COLO829 (cell line): ENCODE measurements around the gene FAM187B.

Experiments used
- DNase-seq: peaks from one replicate; pipeline ENCODE4 v3.0.0; 2012; ENCODE audit warnings: low spot score

Gene FAM187B

DNA sequence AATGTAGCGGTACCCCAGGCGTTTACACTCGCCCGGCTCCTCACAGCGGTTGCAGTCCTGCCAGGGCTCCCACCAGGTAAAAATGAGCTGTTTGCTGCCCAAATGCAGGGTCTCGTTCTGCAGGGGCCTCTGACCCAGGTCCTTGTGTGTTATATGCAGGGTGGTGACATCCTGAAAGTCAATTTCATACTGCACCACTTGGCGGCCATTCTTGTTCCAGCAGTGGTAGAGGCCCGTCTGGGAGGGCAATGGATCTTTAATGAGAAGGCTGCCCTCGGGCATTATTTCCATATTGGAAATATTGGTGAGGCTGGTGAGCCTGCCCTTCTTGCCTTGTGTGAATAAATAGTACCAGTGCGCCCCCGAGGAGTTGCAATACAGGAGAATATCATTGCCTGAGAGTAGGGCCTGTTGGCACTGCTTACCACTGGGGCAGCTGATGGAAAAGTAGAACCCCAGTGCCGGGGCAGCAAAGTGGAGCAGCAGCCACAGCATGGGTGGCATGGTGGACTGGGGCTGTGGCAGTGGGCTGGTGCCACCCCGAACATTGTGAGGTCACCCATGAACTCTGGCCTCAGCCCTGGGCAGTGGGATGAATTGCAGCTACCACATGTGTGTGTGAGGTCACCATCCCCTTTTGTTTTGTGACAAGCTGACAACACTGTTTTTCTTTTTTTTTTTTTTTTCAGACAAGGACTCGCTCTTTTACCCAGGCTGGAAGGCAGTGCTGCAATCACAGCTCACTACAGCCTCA is at the start of gene FAM187B:
FAM187B (minus strand) TSS at position 563 of the 754 bp plus-strand sequence; CDS start at position 504, 59 bp downstream.
- no peak for DNase-seq

DNA sequence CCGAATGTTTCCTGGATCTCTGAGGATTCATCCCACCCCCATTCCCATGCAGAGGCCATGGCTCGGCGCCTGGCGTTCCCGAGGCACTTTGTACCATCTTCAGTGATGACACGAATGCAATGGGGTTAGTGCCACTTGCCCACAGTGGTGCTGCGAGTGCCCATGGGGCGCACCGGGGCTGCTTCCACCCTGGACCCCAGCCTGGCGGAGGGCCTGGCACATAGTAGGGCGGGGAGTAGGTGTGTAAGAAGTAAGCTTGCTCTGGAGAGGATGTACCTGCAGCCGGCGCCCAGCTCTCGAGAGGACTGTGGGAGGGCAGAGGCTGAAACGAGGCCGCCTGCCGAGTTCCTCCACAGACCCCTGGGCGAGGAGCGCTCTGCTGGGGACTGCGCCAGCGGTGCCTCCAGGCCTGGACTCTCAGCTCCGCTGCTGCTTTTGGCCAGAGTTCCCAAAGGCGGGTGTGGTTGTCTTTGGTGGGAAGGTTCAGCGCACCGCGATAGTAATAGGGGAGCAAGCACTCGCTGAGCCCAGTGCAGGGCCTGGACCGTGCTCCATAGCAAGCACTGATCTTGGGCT is 48.3 kb upstream of the FAM187B start:
- no peak for DNase-seq

DNA sequence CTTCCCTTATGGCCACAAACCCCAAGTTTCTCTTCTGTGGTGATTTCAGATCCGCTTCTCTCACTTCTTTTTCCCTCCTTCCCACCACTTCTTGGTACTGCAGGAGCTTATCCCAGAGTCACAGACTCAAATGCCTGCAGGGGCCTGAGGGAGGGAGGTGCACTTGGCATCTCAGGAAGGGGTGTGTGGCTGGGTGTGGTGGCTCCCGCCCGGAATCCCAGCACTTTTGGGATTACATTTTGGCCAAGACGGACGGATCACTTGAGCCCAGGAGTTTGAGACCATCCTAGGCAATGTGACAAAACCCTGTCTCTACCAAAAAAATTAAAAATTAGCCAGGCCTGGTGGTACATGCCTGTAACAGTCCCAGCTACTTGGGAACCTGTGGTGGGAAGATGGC is 45.8 kb upstream of the FAM187B start:
- no peak for DNase-seq

DNA sequence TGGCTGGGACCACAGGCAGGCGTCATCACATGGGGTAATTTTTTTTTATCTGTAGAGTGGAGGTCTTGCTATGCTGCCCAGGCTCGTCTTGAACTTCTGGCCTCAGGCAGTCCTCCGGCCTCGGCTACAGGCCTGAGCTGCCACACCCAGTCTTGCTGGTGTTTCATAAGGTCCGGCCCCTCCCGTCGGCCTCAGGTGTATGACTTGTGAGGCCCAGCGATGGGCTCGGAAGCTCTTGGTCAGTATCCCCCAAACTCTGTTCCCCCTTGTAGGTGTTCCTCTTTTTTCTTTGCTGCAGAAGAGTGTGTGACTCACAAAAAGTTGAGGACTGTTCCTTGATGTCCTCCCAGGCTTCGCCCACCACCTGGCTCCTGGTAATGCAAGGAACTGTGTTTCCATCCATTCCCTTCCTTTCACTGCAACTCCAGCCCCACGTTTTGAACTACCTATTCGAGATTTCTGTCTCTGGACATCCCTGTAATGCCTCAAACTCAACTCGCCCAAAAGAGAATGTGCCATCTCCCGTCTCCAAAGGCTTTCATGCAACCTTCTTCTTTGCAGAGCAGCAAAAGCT is 45.2 kb upstream of the FAM187B start:
- no peak for DNase-seq

DNA sequence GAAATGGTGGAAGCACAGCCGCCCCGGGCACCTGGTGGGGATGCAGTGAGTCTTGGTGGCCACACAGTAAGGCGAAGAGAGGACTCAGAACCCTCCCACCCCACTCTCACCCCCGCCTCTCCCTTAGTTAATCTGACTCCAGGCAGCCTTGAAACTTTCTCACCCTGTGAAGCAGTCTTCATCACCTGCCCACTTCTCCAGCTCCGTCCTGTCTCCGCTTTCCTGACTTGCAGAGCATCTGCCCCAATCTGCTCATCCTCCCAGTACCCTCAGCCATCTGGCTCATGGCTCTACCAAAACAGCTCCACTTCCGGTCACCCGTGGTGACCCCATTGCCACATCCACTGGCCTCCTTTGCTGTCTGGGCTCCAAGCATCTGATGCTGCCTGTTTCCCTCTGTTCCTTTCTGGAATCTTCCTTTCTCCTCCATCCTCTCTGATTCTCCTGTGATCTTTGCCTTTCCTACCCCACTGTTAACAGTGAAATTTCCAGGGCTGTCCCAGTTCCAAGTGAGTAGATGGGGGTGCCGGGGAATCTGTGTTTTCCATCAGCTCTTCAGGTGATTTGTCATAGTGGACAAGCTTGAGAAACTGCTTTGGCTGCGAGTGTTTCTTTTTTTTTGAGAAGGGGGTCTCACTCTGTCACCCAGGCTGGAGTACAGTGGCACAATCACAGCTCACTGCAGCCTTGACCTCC is 44.6 kb upstream of the FAM187B start:
- no peak for DNase-seq

DNA sequence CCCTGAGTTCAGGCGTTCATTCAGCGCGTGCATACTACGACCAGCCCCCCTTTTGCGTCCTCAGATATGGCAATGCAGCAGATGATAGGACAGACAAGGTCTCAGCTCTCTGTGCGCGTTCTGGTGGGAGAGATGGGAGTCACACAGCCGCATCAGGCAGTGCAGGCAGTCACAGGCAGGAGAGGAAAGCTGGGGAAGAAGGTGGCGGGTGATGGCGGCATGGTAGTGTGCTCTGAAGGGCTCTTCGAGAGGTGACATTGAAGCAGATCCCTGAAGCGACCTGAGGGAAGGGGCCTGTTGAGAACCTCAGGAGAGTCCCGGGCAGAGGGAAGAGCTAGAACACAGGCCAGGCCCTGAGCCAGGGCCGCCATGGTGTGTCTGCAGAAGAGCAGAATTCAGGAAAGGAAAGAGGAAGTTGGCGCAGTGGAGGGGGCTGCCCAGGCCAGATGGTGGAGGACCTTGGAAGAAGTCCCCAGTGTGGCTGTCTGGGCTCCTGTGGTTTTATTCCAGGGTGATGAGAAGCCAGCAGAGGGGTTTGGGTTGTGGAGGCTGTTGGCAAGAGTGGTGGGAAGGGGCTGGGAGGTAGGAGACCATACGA is 43.7 kb upstream of the FAM187B start:
- DNase-seq = no peak

DNA sequence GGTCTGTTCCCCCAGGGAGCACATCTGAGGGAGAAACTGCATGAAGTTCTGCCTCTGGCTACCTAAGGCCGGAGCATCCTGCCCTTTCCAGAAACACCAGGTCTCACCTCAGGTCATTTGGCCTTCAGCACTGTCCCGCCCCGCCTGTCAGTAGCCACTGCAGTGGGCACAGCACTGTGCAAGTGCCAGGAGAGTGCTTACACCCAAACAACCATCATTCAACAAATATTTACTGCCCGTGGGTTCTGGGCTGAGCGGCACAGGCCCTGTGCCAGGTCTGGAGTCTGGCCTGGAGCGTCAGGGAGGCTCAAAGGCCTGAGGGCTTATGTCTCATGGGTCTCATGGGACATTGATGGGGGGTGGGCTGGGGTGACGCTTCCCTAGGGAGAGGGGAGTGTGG is 43.0 kb upstream of the FAM187B start:
- no peak for DNase-seq

DNA sequence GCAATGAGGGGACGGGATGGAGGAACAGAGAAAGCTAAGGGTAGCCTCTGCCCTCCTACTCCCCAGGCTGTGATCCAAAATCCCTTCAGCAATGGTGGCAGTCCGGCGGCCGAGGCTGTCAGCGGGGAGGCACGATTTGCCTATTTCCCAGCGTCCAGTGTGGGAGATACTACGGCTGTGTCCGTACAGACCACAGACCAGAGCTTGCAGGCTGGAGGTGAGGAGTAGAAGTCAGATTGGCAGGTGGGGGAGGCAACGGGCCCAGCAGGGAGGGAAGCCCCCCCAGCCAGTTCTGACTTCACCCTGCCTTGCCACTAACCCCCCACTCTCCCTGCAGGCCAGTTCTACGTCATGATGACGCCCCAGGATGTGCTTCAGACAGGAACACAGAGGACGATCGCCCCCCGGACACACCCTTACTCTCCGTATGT is 41.9 kb upstream of the FAM187B start:
- no peak for DNase-seq

DNA sequence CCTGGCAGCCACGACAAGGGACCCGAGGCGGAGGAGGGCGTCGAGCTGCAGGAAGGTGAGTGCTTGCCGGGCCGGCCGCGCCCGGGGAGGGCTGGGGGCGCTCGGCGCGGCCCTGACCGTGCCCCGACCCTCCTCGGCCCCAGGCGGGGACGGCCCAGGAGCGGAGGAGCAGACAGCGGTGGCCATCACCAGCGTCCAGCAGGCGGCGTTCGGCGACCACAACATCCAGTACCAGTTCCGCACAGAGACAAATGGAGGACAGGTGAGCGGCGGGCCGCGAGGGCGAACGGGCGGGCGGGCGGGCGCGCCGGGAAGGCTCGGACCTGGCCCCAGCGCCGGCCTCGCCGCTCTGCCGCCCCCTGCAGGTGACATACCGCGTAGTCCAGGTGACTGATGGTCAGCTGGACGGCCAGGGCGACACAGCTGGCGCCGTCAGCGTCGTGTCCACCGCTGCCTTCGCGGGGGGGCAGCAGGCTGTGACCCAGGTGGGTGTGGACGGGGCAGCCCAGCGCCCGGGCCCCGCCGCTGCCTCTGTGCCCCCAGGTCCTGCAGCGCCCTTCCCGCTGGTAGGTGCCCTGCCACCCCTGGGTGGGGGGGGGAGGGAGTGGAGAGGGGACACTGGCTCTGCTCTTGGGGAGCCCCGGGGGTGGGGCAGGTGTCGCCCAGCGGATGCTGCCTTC is 41.0 kb upstream of the FAM187B start:
- peak; percentile 54 for DNase-seq

DNA sequence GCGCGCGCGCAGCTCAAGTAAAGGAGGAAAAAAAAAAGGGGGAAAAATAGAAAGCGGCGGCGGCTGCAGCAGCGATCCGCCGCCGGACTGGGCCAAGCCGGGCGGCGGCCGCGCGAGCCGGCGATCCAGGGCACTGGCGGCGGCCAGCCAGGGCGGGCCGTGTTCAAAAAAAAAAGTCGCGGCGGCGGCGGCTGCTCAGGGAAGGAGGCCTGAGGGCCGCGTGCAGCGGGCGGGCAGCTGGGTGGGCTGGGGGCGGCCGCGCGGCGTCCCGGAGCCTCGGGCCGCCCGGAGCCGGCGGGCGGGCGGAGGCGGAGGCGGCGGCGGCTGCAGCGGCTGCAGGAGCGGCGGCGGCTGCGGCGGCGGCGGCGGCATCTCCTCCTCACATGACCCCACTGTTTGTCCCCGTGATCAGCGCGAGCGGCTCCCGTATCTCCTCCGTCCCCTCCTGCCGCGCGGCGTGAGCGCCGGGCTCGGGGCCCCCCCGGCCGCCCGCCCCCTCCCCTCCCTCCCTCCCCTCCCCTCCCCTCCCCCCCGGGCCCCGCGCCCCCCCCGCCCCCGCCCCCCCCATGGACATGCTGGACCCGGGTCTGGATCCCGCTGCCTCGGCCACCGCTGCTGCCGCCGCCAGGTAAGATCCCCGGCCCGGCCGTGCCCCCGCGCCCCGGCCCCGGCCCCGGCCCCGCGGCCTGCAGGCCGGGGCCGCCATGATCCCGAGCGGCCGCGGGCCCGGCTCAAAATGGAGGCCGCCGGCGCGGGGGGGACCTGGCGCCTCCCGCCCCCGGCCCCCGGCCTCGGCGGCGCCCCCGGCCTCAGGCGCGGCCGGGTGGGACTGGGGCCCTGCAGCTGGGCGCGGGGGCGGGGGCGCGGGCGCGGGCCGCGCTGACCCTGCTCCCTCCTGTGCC is 40.2 kb upstream of the FAM187B start, which contains the start of gene USF2:
USF2 (plus strand) TSS at position 427 of the 902 bp plus-strand sequence; CDS start at position 567, 140 bp downstream.
- peak; percentile 78 for DNase-seq

DNA sequence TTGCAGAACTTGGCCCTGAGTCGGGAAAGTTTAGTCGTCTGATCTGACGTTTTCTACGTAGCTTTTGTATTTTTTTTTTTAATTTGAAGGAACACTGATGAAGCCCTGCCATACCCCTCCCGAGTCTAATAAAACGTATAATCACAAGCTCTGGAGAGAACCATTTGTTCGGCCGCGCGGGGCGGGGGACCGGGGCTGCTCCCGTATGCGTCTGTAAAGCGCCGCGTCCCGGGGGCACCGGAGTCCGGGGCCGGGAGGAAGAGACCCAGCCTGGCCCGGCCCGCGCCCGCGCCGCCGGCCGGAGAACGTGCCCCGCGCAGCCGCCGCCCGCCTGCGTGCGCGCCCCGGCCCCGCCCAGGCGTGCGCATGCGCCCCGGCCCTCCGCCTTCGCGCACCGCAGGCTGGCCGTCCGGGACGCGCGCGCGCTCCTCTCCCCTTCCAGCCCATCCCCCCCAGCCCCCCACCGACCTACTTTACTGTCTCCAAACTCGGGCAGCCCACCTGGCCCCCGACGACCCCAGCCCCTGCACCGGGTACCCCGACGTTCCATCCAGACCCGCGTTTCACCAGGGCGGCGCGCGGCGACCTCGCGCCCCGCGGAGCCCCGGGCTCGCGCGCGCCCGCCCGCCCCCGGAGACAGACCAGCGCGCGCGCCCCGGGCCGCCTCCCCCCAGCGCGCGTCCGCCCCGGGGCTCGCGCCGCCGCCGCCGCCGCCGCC is 39.4 kb upstream of the FAM187B start:
- peak; percentile 94 for DNase-seq

DNA sequence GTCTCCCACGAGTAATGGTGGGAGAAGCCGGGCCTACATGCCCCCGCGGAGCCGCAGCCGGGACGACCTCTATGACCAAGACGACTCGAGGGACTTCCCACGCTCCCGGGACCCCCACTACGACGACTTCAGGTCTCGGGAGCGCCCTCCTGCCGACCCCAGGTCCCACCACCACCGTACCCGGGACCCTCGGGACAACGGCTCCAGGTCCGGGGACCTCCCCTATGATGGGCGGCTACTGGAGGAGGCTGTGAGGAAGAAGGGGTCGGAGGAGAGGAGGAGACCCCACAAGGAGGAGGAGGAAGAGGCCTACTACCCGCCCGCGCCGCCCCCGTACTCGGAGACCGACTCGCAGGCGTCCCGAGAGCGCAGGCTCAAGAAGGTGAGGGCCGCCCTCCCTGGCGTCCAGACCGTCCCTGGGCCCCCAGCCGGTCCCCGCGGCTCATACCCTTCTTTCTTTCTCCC is 38.8 kb upstream of the FAM187B start:
- DNase-seq = no peak

DNA sequence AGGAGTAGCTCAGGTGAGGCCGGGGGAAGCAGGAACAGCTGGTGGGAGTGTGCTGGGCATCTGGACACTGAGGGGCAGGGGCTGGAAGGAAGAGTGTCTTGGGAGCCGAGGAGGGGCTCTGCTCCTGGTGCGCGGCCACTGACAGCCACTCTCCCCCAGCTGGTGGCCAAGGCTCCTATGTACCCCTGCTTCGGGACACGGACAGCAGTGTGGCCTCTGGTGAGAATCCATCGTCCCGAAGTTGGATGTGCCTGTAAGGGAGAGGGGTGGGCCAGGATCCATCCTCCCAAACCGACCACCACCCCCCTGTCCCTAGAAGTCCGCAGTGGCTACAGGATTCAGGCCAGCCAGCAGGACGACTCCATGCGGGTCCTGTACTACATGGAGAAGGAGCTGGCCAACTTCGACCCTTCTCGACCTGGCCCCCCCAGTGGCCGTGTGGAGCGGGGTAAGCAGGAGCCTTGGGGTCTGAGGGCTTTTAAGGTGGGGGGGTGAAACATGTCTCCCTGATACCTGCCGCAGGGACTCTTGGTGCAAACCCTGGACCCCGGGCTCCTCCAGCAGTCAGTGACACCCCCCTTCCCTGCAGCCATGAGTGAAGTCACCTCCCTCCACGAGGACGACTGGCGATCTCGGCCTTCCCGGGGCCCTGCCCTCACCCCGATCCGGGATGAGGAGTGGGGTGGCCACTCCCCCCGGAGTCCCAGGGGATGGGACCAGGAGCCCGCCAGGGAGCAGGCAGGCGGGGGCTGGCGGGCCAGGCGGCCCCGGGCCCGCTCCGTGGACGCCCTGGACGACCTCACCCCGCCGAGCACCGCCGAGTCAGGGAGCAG is 38.2 kb upstream of the FAM187B start:
- DNase-seq = peak; percentile 39

DNA sequence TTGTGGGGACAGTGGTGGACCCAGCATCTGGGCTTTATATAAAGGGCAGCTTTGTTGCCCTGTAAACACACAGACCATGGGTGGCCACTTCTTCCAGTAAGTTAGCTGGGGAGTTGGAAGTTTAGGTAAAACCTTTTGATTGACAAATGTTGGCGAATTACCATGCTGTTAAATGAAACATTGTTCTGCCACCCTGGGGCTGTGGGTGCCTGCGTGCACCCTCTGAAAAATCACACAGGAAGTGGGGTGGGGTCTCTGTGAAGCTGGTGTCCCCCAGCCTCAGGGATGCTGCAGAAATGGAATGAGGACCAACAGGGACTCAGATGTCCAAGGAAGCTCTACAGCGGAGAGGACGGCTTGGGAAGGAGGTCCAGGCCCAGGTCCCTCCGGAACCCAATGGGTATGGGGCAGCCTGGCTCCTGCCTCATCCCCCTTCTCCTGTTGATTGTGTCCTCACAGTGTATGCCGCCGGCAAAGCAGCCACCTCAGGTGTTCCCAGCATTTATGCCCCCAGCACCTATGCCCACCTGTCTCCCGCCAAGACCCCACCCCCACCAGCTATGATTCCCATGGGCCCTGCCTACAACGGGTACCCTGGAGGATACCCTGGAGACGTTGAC is 37.5 kb upstream of the FAM187B start:
- no peak for DNase-seq

DNA sequence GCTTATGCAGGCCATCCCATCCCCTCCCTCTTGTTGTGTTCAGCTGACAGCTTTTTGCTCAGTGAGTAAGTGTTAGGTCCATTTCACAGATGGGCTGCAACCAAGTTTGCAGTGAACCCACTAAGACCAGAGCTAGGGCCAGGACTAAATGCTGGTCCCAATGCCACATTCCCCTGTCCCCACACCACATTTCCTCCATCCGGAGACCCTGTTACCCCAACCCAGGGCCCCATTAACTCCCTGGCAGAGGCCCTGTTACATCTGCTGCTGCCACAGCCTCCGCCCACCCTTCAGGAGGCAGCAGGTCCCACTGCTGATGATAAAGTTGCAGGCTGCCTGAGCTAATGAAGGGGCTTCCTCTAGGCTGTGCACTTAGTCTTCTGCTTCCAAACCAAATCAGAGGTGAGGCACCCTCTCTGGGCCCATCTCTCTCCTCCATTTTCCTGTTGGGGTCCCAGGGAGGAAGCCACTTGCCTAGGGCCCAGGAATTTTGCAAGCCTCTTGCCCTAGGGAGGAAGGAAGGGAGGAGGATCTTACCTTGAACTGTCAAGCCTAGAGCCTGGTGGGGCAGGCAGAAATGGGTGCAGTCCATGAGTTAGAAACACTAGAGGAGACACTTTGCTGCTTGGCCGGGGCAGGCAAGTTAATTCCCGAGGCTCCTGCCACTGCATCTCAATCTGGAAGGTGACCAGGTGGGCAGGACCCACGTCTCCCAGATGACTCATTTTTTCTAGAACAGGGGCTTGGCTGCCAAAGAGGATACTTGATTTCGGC is 36.8 kb upstream of the FAM187B start:
- DNase-seq = no peak

DNA sequence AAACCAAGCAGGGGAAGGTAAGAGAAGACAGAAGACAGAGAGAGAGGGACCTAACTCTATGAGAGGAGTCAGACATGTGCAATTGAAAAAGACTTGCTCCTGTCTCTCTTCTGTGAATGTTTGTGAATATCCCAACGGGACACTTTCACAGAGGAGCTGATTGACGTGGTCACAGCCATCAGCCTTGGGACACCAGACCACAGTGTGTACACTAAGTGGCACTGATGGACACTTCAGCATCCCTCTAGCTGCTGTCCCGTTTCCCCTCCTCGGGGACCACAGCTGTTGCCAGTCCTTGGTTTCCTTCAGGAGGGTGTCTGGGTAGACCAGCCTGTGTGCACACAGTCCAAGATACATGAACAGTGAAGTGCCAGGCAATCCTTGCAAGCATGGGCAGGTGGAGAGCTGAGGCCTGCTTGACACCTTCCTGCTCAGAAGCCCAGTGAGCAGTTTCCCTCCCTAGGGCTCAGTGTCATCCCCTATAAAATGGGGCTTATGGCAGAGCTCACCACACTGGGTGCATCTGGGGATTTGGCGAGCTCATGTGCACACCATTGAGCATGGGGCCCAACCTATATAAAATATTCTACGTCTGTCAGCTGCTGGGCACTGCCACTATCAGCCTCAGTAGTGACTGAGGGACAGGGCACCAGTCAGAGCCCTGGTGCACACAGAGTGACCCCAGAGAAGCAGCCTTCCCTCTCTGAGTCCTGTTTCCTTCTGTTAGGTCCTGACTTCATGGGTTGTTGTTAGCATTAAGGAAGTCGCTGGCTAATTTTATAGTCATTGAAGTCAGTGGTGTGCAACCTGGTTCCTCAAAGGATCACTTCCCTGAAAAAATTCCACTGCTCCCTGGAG is 36.0 kb upstream of the FAM187B start:
- no peak for DNase-seq
